Heart right ventricle (tissue), 16 donors: ENCODE results near the gene APOBEC2. TPM values are rescaled to one million over a fixed set of nuclear protein-coding genes. Genes with fewer than 3 reads are reported as not detected.
A peak's percentile ranks its signal among the peaks of the same experiment; 100 is the strongest.

ENCODE experiments used
- ATAC-seq, 8 donors: fragments of 200-7000 bp; cut with Tn5 transposase; one replicate each; pipeline ENCODE4 v1.9.1; 2020; ENCODE audit warnings: mild to moderate bottlenecking in 8 of 8, moderate library complexity in 8 of 8, moderate number of reproducible peaks in 1 of 8
- DNase-seq, 2 donors: peaks; one replicate each; pipeline ENCODE4 v3.0.0-alpha.2; 2020
- H3K27ac ChIP-seq, 10 donors: fragments of 200-600 bp; sonication (generic) in 2 of 10; one replicate each; pipeline versions ENCODE4 v1.5.0 to v1.8.0; 2020 to 2022; ENCODE audit warnings: mild to moderate bottlenecking in 3 of 10
- H3K27me3 ChIP-seq, 7 donors: fragments of 200-600 bp; one replicate each; pipeline ENCODE4 v1.8.0; 2021 to 2022; ENCODE audit warnings: mild to moderate bottlenecking in 2 of 7
- H3K36me3 ChIP-seq, 9 donors: fragments of 200-600 bp; sonication (generic) in 1 of 9; one replicate each; pipeline versions ENCODE4 v1.5.0 to v1.8.0; 2020 to 2022; ENCODE audit warnings: mild to moderate bottlenecking in 2 of 9
- H3K4me1 ChIP-seq, 9 donors: fragments of 200-600 bp; sonication (generic) in 1 of 9; one replicate each; pipeline versions ENCODE4 v1.5.0 to v1.8.0; 2020 to 2022; ENCODE audit warnings: mild to moderate bottlenecking in 4 of 9
- H3K4me3 ChIP-seq, 10 donors: fragments of 200-600 bp; sonication (generic) in 2 of 10; one replicate each; pipeline versions ENCODE4 v1.5.0 to v1.8.0; 2020 to 2022; ENCODE audit warnings: mild to moderate bottlenecking in 7 of 10, moderate library complexity in 2 of 10
- H3K9me3 ChIP-seq, 11 donors: fragments of 200-600 bp in 10 of 11; sonication (generic) in 2 of 11; one replicate each; pipeline versions ENCODE4 v1.5.0 to v1.8.0; 2013 to 2022; ENCODE audit warnings: mild to moderate bottlenecking in 2 of 11, control low read depth in 1 of 11, moderate library complexity in 1 of 11
- CTCF ChIP-seq, 9 donors: fragments of 200-600 bp; sonication (generic) in 2 of 9; IDR thresholded peaks; one replicate each; pipeline versions ENCODE4 v1.5.0 to v1.8.0; 2021 to 2022; ENCODE audit warnings: antibody characterized with exemption in 9 of 9, mild to moderate bottlenecking in 5 of 9, moderate library complexity in 1 of 9
- WGBS, 2 donors: extraction: QIAGEN DNeasy Blood & Tissue Kit; methylation state at CpG; one replicate each; pipeline ENCODE4 v1.1.7; 2013; ENCODE audit warnings: inconsistent platforms in 1 of 2; 5-methylcytosine and 5-hydroxymethylcytosine counted together
- intact Hi-C, 10 donors: fragments of 100-400 bp; cut with DNase I; formaldehyde crosslinking; loops; one replicate each; pipeline versions ENCODE4 v1.11.1 to v1.14.2; 2022
- polyA plus RNA-seq, 2 donors: library from polyadenylated mRNA; stranded (reverse); fragments of 200-250 nt; gene quantifications; one replicate each; pipeline ENCODE4 v1.2.3, GENCODE V29; 2013
- total RNA-seq, 10 donors: library from RNA; stranded (reverse); fragmentation: NEBNext Ultra II Directional in 3 of 10; extraction: Animal tissue kit (Norgen Biotek cat#: 25700) in 3 of 10; gene quantifications; one replicate each; pipeline versions ENCODE4 v1.2.1 to v1.2.4, GENCODE V29; 2021 to 2023
- donor health status: Arrhythmogenic right ventricular cardiomyopathy.
- donor health status: ischemic (EF 13 %, LVEDD 7.1; RV severe dilation, severe dysfunction).
- donor health status: healthy with polysubstance abuse.
- donor health status: DM: no; HTN: yes; CAD: no.
- donor health status: DM: no; HTN: no; CAD: no.
- donor health status: ischemic (EF 25% LVEDD 6.9; RV normal size, moderate dysfunction).
- donor health status: ischemic (EF 25% LVEDD 5.7; RV mildly dilated, moderate dysfunction).
- donor health status: healthy.
- donor health status: DM: yes; HTN: yes; CAD: no.
- donor health status: Ischemic cardiomyopathy.
- donor health status: ischemic (EF 35%, LVEDD 5.7; RV mildly dilated, moderate dysfunction).
- donor health status: nonischemic (EF 11% LVEDD 7.7; RV severe dilation, severe dysfunction).
- donor health status: DM: yes; HTN: yes; CAD: no.
- donor health status: PGD.
- donor health status: ischemic (EF 29% LVEDD 5.4; RV normal size, mild dysfunction).
- donor health status: nonischemic (EF 23%, LVEDD 6.1; RV moderate dilation, normal function).

The APOBEC2 gene
- total and polyA plus RNA-seq, 12 donors = 79.0 to 307 (median 218) TPM

GRCh38 chr6:41017663-41018062 is 35.3 kb upstream of the APOBEC2 start:
- Histone ChIP-seq H3K36me3 (no peaks in the 10 kb centered on the region), H3K4me1 (peaks cover 0 to 9% (median 0%) of the 10 kb centered on the region in 9 donors), H3K27me3 (no peaks in the 10 kb centered on the region), H3K27ac (no peak overlapping the region), H3K4me3 (no peak overlapping the region), H3K9me3 (peaks cover 0 to 17% (median 0%) of the 10 kb centered on the region in 11 donors)
- 95 to 100% methylated on average over 1 of the region's 1 CpG for WGBS, 2 donors
- no peak for DNase-seq
- no peak for ATAC-seq
- no peak for TF ChIP-seq CTCF (IDR thresholded peaks at IDR 0.05)
- intact Hi-C loops = no loop called here

- Histone ChIP-seq H3K9me3 (peaks cover 0 to 17% (median 0%) of the 10 kb centered on the region in 11 donors), H3K4me3 (no peak overlapping the region), H3K27ac (no peak overlapping the region), H3K36me3 (no peaks in the 10 kb centered on the region), H3K4me1 (peaks cover 0 to 10% (median 0%) of the 10 kb centered on the region in 9 donors), H3K27me3 (no peaks in the 10 kb centered on the region)
- 72 to 74% methylated on average over 3 of the region's 3 CpGs for WGBS, 2 donors
- TF ChIP-seq CTCF (IDR thresholded peaks at IDR 0.05) = peak in 6 of 9 donors; percentile 17 to 52 (median 40)
- intact Hi-C loops = loop anchor here in 8 of 10 donors (5.0 to 10.0 kb wide), 7 partner anchors 125 to 1677 kb away; no protein-coding TSS in a partner anchor
- ATAC-seq = peak in 7 of 8 donors; percentile 56 to 90 (median 75)
- DNase-seq = peak in 1 of 2 donors; percentile 25
Measured at GRCh38 chr6:41021832-41022231, 31.2 kb upstream of the APOBEC2 start.

- Histone ChIP-seq H3K4me1 (peaks cover 0 to 14% (median 0%) of the 10 kb centered on the region in 9 donors), H3K36me3 (no peaks in the 10 kb centered on the region), H3K4me3 (no peak overlapping the region), H3K27ac (no peak overlapping the region), H3K9me3 (peaks cover 0 to 17% (median 0%) of the 10 kb centered on the region in 11 donors), H3K27me3 (no peaks in the 10 kb centered on the region)
- DNase-seq (no peak), ATAC-seq (no peak)
- intact Hi-C loops = loop anchor here in 8 of 10 donors (5.0 to 10.0 kb wide), 7 partner anchors 125 to 1677 kb away; no protein-coding TSS in a partner anchor
- no peak for TF ChIP-seq CTCF (IDR thresholded peaks at IDR 0.05)
Measured at GRCh38 chr6:41022294-41022693, 30.7 kb upstream of the APOBEC2 start.

GRCh38 chr6:41023114-41023513 is 29.9 kb upstream of the APOBEC2 start:
- Histone ChIP-seq H3K9me3 (peaks cover 0 to 16% (median 0%) of the 10 kb centered on the region in 11 donors), H3K27me3 (no peaks in the 10 kb centered on the region), H3K27ac (no peak overlapping the region), H3K36me3 (no peaks in the 10 kb centered on the region), H3K4me1 (peaks cover 0 to 20% (median 6%) of the 10 kb centered on the region in 9 donors), H3K4me3 (no peak overlapping the region)
- TF ChIP-seq CTCF (IDR thresholded peaks at IDR 0.05) = no peak
- intact Hi-C loops = loop anchor here in 8 of 10 donors (5.0 to 10.0 kb wide), 7 partner anchors 126 to 1678 kb away; no protein-coding TSS in a partner anchor
- 95 to 98% methylated on average over 3 of the region's 3 CpGs for WGBS, 2 donors
- ATAC-seq (no peak), DNase-seq (no peak)
